ENCODE data around the gene ADAMTS2.

GRCh38 chr5:179307931-179308471, 37.3 kb downstream of the ADAMTS2 start:
- no peak for TF ChIP-seq TARDBP (IDR thresholded peaks at IDR 0.05)
- TF ChIP-seq FOXM1 (IDR thresholded peaks at IDR 0.05; ENCODE audit: borderline replicate concordance) = no peak
- no peak for TF ChIP-seq SP1 (IDR thresholded peaks at IDR 0.05)
- no peak for TF ChIP-seq NFRKB (IDR thresholded peaks at IDR 0.05)
